Measurements from ENCODE around the gene SLC9A7.

SLC9A7 gene

GRCh38 chrX:46643636-46644035 is 115.3 kb downstream of the SLC9A7 start:
- DNase-seq, result no peak

- DNase-seq, result peak; percentile 41
Measured at GRCh38 chrX:46642145-46642544, 116.8 kb downstream of the SLC9A7 start.

GRCh38 chrX:46637938-46638337 is 121.0 kb downstream of the SLC9A7 start:
- DNase-seq, result peak; percentile 71

GRCh38 chrX:46636223-46636622 is 122.7 kb downstream of the SLC9A7 start:
- no peak for DNase-seq

- peak; percentile 31 for DNase-seq
Measured at GRCh38 chrX:46635186-46635585, 123.7 kb downstream of the SLC9A7 start.

GRCh38 chrX:46634577-46634976 is 124.3 kb downstream of the SLC9A7 start:
- DNase-seq, result peak; percentile 32

GRCh38 chrX:46630141-46630540 is 128.8 kb downstream of the SLC9A7 start:
- DNase-seq, result no peak

GRCh38 chrX:46628460-46629371 is 130.2 kb downstream of the SLC9A7 start:
- DNase-seq, result peak; percentile 58

GRCh38 chrX:46627711-46628419 is 131.1 kb downstream of the SLC9A7 start:
- no peak for DNase-seq

- DNase-seq, result no peak
Measured at GRCh38 chrX:46627062-46627461, 131.9 kb downstream of the SLC9A7 start.

- DNase-seq, result peak; percentile 79
Measured at GRCh38 chrX:46626566-46626965, 132.4 kb downstream of the SLC9A7 start.

GRCh38 chrX:46624090-46624786 is 134.7 kb downstream of the SLC9A7 start:
- DNase-seq, result no peak

GRCh38 chrX:46621572-46621971 is 137.3 kb downstream of the SLC9A7 start:
- no peak for DNase-seq

GRCh38 chrX:46620505-46620904 is 138.4 kb downstream of the SLC9A7 start:
- DNase-seq, result no peak

GRCh38 chrX:46618947-46619346 is 140.0 kb downstream of the SLC9A7 start:
- no peak for DNase-seq

- DNase-seq, result no peak
Measured at GRCh38 chrX:46617906-46618305, 141.0 kb downstream of the SLC9A7 start.

- no peak for DNase-seq
Measured at GRCh38 chrX:46611658-46612362, 147.1 kb downstream of the SLC9A7 start.

GRCh38 chrX:46610070-46610658 is 148.8 kb downstream of the SLC9A7 start:
- no peak for DNase-seq

- no peak for DNase-seq
Measured at GRCh38 chrX:46607916-46608315, 151.0 kb downstream of the SLC9A7 start.

GRCh38 chrX:46602468-46603102 is 156.3 kb downstream of the SLC9A7 start:
- DNase-seq, result no peak

GRCh38 chrX:46601283-46601682 is 157.6 kb downstream of the SLC9A7 start:
- DNase-seq, result no peak

- DNase-seq, result no peak
Measured at GRCh38 chrX:46599051-46599560, 159.8 kb downstream of the SLC9A7 start.

All from activated CD4-positive, alpha-beta T cell treated with anti-CD3 and anti-CD28 coated beads, Interleukin-10, Interleukin-2, amounts not matched to agents 100 ng/mL and 50 ng/mL, durations not matched to agents 16 hours and 8 hours (primary cell).